ENCODE measurements around the gene NBEAL2.

GRCh38 chr3:46972396-46972795 is 7.1 kb upstream of the NBEAL2 start:
- TF ChIP-seq POLR2AphosphoS5 (IDR thresholded peaks at IDR 0.05), result no peak
- no peak for TF ChIP-seq CTCF (IDR thresholded peaks at IDR 0.05 in 8 of 11, conservative IDR thresholded peaks at IDR 0.05 in 3 of 11)

Data from spleen (tissue), 7 donors.